Stromal cell of bone marrow (primary cell): ENCODE results near the gene FSD1L.
A peak's percentile ranks its signal among the peaks of the same experiment; 100 is the strongest.

Experiments used
- DNase-seq: peaks from one replicate; pipeline ENCODE4 v3.0.0-alpha.2; 2012; ENCODE audit warnings: low read depth

The FSD1L gene

DNA sequence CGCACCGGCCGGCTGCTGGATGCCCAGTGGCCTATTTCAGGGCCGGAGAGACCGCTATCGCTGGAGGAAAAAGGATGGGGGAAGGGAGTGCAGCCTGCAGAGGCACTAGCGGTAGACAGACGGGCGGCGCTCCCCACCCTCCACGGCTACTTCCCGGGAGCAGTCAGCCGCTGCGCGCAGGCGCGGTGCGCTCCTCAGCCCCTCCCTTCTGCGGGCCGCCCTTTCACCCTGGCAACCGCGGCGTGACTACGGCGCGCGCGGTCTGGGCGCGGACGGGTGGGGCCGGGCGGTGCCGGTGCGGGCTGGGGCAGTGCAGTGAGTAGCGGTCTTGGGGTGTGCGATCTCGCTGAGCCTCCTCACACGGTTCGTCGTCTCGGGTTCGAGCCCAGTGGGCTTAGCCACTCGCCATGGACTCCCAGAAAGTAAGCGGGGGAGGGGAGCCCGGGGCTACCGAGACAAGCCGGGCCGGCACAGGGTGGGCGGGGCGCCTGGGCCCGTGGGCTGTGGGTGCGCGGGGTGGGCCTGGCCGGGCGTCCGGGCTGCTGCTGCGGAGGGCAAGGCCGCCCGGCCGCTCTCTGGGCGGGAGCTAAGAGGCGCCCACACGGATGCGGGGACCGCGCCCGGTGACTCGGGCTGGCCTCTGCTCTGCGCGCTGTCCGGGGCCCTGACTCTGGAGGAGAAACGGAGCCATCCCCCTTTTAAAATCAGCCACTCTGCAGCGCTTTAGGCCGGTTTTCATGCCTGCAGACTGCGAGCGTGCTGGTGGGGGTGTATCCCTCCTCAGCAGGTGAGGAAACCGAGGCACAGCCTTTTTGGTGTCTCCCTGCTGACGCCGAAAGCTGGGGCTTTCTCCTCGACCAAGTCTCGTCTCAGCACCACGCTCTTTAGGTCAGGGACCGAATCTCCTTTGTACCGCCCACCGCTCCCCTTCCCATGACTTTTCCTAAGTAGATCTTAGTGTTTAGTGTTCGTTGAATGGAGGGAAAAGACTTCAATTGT is at the start of gene FSD1L:
Gene FSD1L (plus strand): TSS at position 221 of the 999 bp plus-strand sequence. CDS start 187 bp downstream, at position 408.
- peak; percentile 80 for DNase-seq

DNA sequence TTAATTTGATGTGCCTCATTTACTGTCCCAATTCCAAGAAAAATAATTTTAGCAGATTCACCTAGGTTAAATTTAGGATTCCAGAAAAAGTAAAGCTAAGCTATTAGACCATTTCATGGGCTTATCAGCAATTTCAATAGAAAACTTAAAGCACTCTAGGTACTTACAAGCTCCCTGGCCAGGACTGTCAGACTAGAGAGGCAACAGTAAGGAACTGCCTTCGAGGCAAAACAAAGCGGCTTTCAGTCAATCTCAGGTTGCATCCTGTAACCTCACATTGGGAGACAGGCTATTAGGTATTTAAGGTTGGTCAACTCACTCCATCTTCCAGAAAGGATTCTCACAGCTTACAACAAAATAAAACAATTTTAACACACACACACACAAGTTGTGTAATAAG is 48.7 kb upstream of the FSD1L start:
- DNase-seq = no peak

DNA sequence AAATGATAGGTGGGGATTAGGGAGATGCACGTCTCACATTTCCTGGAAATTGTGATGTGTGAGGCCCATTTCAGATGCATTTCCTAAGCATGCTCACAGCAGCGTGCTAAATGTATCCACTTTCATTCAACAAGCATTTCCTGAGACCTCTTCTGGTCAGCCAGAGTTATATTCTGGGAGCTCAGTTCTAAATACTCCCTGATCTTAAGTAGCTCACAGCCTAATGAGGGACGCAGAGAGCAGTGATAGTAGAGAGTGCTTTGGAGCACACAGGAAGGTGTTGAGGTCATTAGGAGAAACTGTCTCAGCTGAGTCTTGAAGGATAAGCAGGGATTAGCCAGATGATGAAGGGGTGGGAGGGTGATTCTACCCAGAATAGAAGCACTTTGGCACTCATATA is 46.2 kb upstream of the FSD1L start:
- DNase-seq = no peak

DNA sequence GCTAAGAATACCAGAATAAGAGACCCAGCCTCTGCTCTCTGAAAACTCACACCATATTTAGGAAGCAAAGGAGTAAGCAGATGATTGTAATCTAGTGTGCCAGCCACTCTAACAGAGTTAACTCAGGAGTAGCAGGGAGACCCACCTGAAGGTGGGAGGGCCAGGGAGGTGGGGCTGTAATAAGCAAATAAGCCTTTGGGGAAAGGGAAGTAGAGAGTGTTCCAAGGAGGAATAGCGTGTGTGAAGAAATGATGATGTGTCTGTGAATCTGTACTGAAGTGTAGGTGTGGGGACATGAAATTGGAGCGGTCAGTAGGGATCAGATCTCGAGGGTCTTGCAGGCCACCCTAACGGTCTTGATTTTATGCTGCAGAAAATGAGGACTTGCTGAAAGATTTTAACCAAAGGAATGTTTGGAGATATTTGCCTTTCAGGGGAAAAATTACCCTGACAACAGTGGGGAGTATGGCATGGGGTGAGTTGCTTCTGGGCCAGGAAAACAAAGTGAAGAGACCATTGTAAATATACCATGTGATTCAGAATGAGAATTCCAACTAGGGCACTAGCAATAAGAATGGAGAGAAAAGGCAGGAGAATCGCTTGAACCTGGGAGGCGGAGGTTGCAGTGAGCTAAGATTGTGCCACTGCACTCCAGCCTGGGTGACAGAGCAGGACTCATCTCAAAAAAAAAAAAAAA is 44.1 kb upstream of the FSD1L start:
- DNase-seq = no peak

DNA sequence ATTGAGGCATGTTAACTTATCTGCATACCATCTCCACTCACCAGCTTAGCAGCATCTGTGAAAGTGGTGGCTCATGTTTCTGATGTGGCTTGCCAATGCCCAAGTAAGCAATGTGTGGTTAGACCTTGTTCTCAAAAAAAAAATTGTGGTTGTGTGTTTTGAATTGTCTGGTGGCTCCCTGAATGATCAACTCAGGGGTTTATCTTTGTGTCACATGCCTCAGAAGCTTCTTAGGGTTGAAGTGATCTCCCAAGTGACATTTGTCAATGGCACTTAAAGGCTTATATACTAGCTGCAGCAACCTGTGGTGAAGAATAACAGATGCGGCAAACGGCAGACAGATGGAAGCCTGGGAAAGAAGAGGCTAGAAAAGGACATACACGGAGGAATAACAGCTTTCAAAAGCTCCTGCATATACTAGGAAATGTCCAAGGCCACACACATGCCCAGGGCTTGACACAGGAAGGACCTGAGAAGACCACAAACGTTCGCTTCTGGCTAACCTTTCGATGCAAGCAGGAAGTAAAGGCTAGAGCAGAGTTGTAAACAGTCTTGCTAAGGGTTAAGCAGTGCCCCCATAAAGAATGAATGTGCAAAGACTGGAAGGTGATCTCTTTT is 42.2 kb upstream of the FSD1L start:
- no peak for DNase-seq

DNA sequence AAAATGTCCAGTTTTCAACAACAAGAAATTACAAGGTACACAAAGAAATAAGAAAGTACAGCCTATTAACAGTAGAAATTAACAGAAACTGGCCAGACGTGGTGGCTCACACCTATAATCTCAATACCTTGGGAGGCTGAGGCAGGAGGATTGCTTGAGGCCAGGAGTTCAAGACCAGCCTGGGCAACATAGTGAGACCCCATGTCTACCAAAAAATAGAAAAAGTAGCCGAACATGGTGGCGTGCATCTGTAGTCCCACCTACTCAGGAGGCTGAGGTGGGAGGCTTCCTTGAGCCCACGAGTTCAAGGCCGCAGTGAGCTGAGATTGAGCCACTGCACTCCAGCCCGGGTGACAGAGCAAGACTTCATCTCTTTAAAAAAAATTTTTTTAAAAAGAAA is 41.5 kb upstream of the FSD1L start:
- DNase-seq = no peak

DNA sequence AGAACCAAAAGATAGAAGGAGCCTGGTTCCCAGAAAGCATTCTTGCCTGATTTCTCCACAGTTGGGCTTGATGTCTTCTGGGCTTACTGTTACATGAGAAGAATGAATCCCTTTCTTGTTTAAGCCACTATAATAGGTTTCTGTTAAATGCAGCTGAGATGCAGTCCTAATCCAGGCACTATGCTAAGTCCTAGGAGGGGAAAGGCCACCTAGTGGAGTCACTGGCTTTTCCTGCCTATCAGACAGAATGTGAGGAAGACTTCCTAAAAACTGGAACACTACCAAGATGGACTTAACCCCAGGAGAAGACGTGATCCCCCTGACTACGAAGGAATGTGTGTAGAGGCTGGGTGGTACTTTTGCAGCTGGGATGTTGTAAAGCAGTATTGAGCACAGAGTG is 34.3 kb upstream of the FSD1L start:
- no peak for DNase-seq

DNA sequence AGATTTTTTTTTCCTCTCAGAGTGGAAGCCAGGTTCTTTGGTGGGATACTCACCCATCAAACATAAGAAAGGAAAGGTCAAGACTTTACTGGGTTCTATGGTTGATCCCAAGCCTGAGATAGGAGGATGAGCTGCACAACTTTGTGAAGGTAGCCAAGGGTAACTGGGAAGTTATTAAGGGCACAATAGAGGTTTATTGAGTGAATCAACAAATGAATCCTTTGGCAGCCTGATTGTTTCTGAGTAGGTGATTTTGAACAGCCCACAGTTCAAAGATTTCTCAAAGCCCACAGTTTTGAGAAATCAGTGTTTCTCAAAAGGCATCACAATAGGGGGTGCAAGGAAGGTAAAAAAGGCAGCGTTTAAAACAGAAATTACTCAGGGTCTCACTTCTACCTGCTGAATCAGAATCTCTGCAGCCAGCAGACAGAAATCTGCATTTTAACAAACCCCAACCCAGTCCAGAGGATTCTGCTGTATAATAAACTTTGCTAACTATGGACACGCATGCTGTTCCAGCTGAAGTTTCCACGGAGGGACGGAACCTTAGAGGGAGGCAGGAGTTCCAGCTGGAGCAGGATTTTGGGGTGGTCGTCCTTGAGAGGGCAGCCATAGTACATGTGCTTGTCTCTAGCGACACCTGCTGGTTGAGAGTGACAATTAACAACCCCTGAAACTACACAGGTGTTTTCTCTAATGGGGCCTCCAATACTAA is 32.7 kb upstream of the FSD1L start:
- DNase-seq = no peak

DNA sequence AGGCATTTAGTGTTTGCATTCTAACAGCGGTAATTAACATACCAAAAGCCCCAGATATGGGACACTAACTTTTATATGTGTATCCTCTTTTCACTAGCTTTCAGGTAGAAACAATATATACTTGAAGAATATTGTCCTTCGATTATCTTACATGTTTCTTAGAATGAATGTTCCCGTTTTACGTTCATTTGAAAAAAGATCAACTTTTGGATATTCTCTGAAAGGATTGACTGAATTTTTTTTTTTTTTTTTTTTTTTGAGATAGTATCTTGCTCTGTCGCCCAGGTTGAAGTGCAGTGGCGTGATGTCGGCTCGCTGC is 32.2 kb upstream of the FSD1L start:
- DNase-seq = no peak

DNA sequence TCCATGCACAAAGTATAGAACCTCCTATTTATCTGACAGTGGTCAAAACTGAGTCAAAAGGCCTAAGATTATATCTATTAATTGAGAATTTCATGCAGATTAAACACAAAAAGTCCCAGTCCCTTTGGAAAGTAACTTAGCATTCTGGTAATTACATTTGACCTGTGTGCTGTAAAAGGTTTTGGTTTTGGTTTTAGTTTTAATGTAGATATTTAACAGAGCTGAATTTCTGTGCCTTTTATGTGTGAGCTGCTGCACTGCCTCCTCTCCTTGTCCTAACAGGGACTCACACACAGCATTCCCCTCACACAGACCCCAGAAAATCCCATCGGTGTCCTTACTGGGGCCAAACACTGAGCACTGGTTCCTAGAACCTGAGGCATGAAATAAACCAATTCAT is 31.0 kb upstream of the FSD1L start:
- DNase-seq = no peak

DNA sequence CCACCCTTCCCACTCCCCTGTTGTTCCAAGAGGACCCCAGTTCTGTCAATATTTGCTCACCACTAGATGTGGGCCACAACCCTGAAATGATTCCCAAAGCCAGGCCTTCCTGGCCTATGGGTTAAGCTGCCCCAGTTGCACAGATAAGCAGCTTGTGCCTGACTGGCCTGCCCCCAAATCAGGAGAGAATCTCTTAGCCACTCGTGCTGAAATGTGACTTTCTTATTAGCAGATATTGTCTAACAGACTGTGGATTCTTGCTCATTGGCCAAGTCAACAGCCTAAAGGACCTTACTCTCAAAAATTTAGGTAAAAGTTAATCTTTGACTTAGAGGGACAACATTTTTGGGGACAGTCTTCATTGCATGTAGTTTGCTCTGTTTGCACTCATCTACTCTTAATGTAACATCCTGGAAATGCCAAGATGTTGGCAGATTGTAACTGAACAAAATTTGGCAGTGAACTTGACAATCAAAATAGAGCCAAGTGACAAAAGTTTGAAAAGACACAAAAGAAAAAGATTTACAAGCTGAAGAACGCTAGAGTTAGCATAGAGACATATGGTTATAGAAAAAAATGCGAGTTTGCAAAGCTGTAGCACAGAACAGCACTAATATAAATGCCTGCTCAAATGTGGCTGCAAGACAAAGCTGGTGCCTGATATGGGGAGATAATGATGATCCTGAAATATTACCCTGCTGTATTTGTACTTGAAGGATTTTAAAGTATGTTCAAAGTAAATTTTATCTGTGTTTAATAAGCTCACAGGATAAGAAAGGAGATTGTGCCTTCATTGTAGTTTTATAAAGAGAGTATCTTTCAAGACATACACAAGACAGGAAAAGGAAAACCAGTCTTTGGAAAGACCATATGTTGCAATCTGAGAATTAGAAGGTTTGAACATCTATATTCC is 29.0 kb upstream of the FSD1L start:
- no peak for DNase-seq

DNA sequence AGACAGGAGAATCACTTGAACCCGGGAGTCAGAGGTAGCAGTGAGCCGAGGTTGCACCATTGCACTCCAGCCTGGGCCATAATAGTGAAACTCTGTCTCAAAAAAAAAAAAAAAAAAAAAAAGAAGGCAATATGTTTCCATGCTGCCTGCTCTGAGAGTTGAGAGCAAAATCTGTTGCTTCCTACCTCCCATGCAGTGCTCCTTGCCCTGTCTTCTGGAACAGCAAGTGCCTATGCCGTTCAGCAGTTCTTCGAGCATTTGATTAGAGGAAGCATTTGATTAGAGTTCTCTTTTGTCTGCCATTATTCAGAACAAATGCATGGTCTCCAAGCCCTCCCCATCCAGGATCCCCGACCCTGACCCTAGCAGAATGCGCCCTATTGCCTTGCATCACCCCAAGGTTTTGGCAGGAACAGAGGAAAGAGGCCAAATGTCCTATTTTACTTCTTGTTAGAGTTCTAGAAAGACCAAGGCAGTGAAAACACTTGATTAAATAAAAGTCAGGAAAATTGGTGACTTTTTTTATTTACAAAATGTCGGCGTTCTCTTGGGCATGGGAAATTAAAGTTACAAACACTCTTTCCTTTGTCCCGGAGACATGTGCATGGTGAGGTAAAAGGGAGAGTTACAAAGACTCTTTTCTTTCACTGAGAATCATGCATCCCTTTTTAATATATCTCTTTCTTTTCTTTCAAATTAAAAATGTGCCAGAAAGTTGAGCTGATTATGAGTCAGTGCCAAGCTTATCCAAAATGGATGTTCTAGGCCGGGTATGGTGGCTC is 27.8 kb upstream of the FSD1L start:
- no peak for DNase-seq

DNA sequence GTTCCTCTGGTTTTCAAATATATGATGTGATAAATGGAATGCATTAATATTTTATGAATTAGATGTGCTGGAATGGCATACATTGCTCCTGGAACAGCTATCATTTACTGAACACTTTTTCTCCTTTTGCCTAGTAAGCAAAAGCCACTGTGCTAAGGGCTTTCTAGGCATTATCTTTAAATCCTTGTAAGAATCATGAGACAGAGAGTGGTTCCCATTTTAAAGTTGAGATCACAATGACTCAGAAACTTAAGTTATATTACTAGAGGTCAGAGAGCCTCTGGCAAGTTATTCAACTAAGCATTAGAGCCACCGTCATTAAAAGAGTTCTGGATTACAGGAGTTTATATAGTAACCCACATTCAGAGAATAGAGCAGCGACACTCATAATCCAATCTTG is 26.7 kb upstream of the FSD1L start:
- no peak for DNase-seq

DNA sequence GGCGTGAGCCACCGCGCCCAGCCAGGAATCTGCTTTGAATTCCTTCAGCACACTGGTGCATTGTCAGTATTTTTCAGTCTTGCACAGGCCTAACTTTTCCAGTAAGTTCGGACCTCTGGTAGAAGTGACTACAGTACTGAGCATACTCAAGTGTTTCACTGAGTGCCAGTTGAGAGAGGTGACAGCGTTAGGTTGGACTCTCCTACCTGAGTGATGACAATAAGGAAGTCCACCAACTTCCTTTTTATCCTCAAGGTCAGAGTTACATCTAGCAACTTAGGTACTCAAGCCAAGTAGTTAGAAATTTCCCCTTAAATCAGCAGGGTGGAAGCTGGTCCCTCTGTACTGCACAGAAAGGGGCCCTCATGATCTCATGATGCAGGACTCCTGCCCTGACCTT is 26.0 kb upstream of the FSD1L start:
- DNase-seq = no peak

DNA sequence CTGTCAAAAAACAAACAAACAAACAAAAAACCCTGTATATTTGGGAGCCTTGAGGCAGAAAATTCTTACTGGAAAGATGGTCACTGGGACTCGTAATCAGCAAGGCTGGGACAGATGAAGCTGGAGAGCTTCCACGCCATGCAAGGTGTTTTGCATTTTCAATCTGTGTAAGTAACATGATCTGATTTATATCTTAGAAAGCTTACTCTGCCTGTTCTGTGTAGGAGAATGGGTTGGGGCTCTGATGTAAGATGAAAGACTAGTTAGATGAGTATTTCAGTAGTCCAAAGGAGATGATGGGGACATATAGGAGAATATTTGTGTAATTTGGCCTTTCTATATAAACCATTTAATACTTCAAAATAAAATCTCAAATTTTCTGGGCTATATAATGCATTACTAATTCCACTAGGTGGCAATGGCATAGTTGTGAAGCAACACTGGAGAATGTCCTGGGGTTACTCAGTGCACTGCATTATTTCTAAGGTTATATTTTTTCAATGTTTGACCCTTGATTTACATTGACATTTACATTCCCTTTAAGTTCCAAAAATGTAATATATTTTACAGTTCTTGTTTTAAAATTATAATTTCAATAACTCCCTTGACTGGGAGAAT is 21.9 kb upstream of the FSD1L start:
- no peak for DNase-seq

DNA sequence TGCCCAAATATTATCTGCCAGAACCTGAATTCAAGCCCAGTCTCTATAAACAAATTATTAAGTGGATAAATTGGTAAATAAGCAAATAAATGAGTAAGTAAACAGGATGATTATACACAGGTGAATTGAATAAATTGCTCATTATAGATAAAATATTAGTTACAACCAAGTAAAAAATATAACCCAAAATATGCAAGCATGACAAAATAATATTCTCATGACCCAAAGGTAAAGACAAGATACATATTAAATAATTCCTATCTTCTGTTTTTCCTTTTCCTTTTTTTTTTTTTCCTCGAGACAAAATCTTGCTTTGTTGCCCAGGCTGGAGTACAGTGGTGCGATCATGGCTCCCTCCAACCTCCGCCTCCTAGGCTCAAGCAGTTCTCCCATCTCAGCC is 21.2 kb upstream of the FSD1L start:
- no peak for DNase-seq

DNA sequence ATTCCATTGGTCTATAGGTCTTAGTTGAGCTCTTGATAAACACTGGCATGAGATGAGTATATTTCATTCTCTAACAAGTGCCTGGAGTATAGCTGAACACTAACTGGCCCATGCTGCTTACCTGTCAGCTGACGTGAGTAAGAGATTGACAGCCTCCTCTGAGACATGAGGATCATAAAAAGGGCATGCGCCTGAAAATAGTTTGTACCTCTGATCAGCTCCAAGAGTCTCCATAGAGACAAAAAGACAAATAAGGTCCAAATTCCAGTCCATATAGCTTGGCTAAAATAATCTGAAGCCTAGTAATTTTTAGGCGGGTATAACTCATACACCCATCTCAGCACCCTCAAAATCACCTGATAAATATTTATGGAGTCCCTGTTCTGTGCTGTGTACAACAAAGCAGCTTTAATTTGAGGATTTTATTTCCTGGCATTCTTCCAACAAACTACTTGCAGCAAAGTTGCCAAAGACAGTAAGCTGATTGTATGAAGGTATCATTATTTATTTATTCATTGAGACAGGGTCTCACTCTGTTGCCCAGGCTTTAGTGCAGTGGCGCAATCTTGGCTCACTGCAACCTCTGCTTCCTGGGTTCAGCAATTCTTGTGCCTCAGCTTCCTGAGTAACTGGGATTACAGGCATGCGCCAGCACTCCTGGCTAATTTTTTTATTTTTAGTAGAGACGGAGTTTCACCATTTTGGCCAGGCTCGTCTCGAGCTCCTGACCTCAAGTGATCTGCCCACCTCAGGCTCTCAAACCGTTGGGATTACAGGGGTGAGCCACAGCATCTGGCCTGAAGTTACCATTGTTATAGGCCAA is 16.2 kb upstream of the FSD1L start:
- DNase-seq = no peak

DNA sequence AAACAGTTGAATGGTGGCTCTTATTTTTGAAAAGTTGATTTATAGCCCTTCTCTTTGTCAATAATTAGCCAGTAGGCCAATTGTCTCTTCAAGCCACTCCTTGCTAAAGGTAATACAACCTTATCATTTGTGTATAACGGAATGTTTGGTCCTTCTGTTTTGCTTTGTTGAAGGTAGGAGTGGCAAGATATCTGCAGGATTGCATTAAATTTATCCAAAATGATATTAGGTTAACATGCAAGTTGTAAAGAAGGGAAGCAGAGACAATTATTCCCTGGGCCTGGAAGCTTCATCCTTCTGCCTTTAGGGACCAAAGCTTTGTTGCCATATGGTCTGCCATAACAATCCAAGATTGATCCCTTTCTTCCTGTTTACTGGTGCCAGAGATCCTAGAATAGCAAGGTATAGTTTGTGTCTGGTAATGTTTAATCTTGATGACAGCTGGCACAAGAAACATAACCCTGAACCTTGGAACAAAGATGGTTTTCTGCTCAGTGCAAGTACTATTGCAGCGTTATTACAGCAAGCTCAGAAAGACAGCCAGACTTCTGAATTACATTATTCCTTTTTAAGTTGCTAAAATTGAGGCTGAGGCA is 15.5 kb upstream of the FSD1L start:
- no peak for DNase-seq

DNA sequence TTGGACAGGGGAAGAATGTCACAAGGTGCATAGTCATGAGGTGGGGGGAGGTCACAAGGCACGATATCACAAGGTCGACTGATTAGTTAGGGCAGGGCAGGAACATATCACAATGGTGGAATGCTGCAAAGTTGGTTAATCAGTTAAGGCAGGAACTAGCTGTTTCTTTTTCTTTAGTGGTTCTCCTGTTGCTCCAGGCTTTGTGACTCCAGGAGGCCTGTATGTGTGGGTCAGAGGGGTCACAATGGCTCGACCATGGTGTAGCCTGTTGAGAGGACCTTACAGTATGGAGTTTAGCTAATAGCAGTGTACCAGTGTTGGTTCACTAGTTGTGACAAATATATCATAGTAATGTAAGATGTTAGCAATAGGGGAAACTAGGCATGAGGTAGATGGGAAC is 12.4 kb upstream of the FSD1L start:
- no peak for DNase-seq
